HEK293T (cell line): ENCODE results near the gene SLC6A1.

Experiments used
- CTCF ChIA-PET: fragments of 350-600 bp; formaldehyde crosslinking; extraction: SDS; loops from one replicate; lab custom pipeline; 2021; ENCODE audit warnings: antibody characterized with exemption, inconsistent platforms; lab: Yijun Ruan, JAX
- POLR2A ChIA-PET: fragments of 350-600 bp; formaldehyde crosslinking; extraction: SDS; loops from one replicate; lab custom pipeline; 2020; ENCODE audit warnings: antibody characterized with exemption, inconsistent platforms; lab: Yijun Ruan, JAX
- DNase-seq: peaks from one replicate; pipeline ENCODE4 v3.0.0; 2012; ENCODE audit warnings: mixed read lengths; ENCODE audit errors: extremely low spot score
- ARNT ChIP-seq: fragments of 450-650 bp; IDR thresholded peaks from 2 replicates; pipeline ENCODE4 v1.6.1; 2017; ENCODE audit warnings: mild to moderate bottlenecking
- BHLHE40 ChIP-seq: fragments of 450-650 bp; IDR thresholded peaks from 2 replicates; pipeline ENCODE4 v1.6.1; 2016; ENCODE audit warnings: mild to moderate bottlenecking, moderate library complexity, borderline replicate concordance
- CTBP1 ChIP-seq: fragments of 450-650 bp; IDR thresholded peaks from 2 replicates; pipeline ENCODE4 v1.6.1; 2016; ENCODE audit warnings: borderline replicate concordance
- ELF4 ChIP-seq: fragments of 450-650 bp; IDR thresholded peaks from 2 replicates; pipeline ENCODE4 v1.6.1; 2017; ENCODE audit warnings: antibody characterized with exemption
- FOXA1 ChIP-seq: fragments of 450-650 bp; IDR thresholded peaks from 2 replicates; pipeline ENCODE4 v1.6.1; 2016; ENCODE audit warnings: mild to moderate bottlenecking
- FOXK2 ChIP-seq: fragments of 450-650 bp; IDR thresholded peaks from 2 replicates; pipeline ENCODE4 v1.6.1; 2016; ENCODE audit warnings: mild to moderate bottlenecking
- FOXM1 ChIP-seq: fragments of 450-650 bp; IDR thresholded peaks from 2 replicates; pipeline ENCODE4 v1.6.1; 2017; ENCODE audit warnings: mild to moderate bottlenecking, borderline replicate concordance
- HDGF ChIP-seq: fragments of 450-650 bp; IDR thresholded peaks from 2 replicates; pipeline ENCODE4 v1.6.1; 2017; ENCODE audit warnings: antibody characterized with exemption, borderline replicate concordance
- L3MBTL2 ChIP-seq: fragments of 450-650 bp; conservative IDR thresholded peaks from 2 replicates; pipeline ENCODE4 v1.6.1; 2016; ENCODE audit warnings: mild to moderate bottlenecking
- LEF1 ChIP-seq: fragments of 450-650 bp; IDR thresholded peaks from 2 replicates; pipeline ENCODE4 v1.6.1; 2017; ENCODE audit warnings: mild to moderate bottlenecking, borderline replicate concordance
- NFRKB ChIP-seq: fragments of 450-650 bp; IDR thresholded peaks from 2 replicates; pipeline ENCODE4 v1.6.1; 2016; ENCODE audit warnings: mild to moderate bottlenecking, moderate library complexity
- PKNOX1 ChIP-seq: fragments of 450-650 bp; IDR thresholded peaks from 2 replicates; pipeline ENCODE4 v1.6.1; 2016
- SP1 ChIP-seq: fragments of 450-650 bp; IDR thresholded peaks from 2 replicates; pipeline ENCODE4 v1.6.1; 2017
- SUZ12 ChIP-seq: fragments of 450-650 bp; IDR thresholded peaks from 2 replicates; pipeline ENCODE4 v1.6.1; 2016; ENCODE audit warnings: mild to moderate bottlenecking
- TARDBP ChIP-seq: fragments of 450-650 bp; IDR thresholded peaks from 2 replicates; pipeline ENCODE4 v1.6.1; 2016
- ZNF384 ChIP-seq: fragments of 450-650 bp; IDR thresholded peaks from 2 replicates; pipeline ENCODE4 v1.6.1; 2016

Gene SLC6A1

GRCh38 chr3:10992017-10992942 is at the start of gene SLC6A1:
TSS of gene SLC6A1 (plus strand) at chr3:10992748. CDS start at chr3:11017212, 24,464 bp downstream.
- peak; percentile 60 for DNase-seq
- no peak for TF ChIP-seq SP1
- no peak for TF ChIP-seq FOXK2
- TF ChIP-seq FOXM1, result no peak
- TF ChIP-seq FOXA1, result no peak
- TF ChIP-seq NFRKB, result no peak
- TF ChIP-seq ARNT, result no peak
- TF ChIP-seq PKNOX1, result no peak
- no peak for TF ChIP-seq ZNF384
- no peak for TF ChIP-seq BHLHE40
- no peak for TF ChIP-seq TARDBP
- no peak for TF ChIP-seq LEF1
- ChIA-PET POLR2A (interaction anchor here (1.2 kb wide), 1 partner anchor 26 kb away, joined by 3 read pairs; no protein-coding TSS in a partner anchor), CTCF (interaction anchor here (1.0 kb wide), 1 partner anchor 8 kb away, joined by 3 read pairs; no protein-coding TSS in a partner anchor)

GRCh38 chr3:10944866-10945265 is 47.7 kb upstream of the SLC6A1 start:
- DNase-seq, result no peak
- ChIA-PET CTCF (interaction anchor here (1.5 to 1.7 kb wide), 2 partner anchors 13 to 115 kb away, joined by 5 to 22 read pairs; no protein-coding TSS in a partner anchor), POLR2A (no interaction called here)
- no peak for TF ChIP-seq BHLHE40
- TF ChIP-seq LEF1, result no peak
- no peak for TF ChIP-seq FOXM1
- TF ChIP-seq SP1, result no peak
- no peak for TF ChIP-seq ELF4
- TF ChIP-seq HDGF, result no peak
- no peak for TF ChIP-seq FOXK2
- TF ChIP-seq L3MBTL2, result no peak
- TF ChIP-seq ZNF384, result no peak
- no peak for TF ChIP-seq NFRKB
- no peak for TF ChIP-seq FOXA1
- no peak for TF ChIP-seq TARDBP
- TF ChIP-seq CTBP1, result no peak
- no peak for TF ChIP-seq SUZ12
- no peak for TF ChIP-seq PKNOX1
- no peak for TF ChIP-seq ARNT

- CTCF ChIA-PET, result interaction anchor here (0.8 to 1.7 kb wide), 5 partner anchors 9 to 190 kb away, joined by 3 to 22 read pairs (median 5); no protein-coding TSS in a partner anchor
- POLR2A ChIA-PET, result interaction anchor here (1.1 kb wide), 1 partner anchor 114 kb away, joined by 4 read pairs; no protein-coding TSS in a partner anchor
- peak; percentile 83 for DNase-seq
- TF ChIP-seq PKNOX1, result no peak
- TF ChIP-seq FOXA1, result no peak
- no peak for TF ChIP-seq FOXM1
- TF ChIP-seq ELF4, result no peak
- TF ChIP-seq TARDBP, result no peak
- TF ChIP-seq ZNF384, result no peak
- no peak for TF ChIP-seq LEF1
- no peak for TF ChIP-seq NFRKB
- TF ChIP-seq SP1, result no peak
Observed at GRCh38 chr3:10945683-10946287, 46.8 kb upstream of the SLC6A1 start.

GRCh38 chr3:10946526-10946925 is 46.0 kb upstream of the SLC6A1 start:
- TF ChIP-seq FOXK2 (no peak), NFRKB (no peak), HDGF (no peak), PKNOX1 (no peak), BHLHE40 (no peak), TARDBP (no peak), ELF4 (no peak), ARNT (no peak), SUZ12 (no peak), FOXM1 (no peak), CTBP1 (no peak), ZNF384 (no peak), LEF1 (no peak), L3MBTL2 (no peak), FOXA1 (no peak), SP1 (no peak)
- DNase-seq, result no peak
- ChIA-PET CTCF (interaction anchor here (1.3 to 1.7 kb wide), 3 partner anchors 12 to 114 kb away, joined by 4 to 22 read pairs (median 5); no protein-coding TSS in a partner anchor), POLR2A (interaction anchor here (1.1 kb wide), 1 partner anchor 113 kb away, joined by 4 read pairs; no protein-coding TSS in a partner anchor)

- ChIA-PET POLR2A (no interaction called here), CTCF (interaction anchor here (1.6 kb wide), 1 partner anchor 112 kb away, joined by 4 read pairs; no protein-coding TSS in a partner anchor)
- no peak for DNase-seq
- no peak for TF ChIP-seq NFRKB
- no peak for TF ChIP-seq BHLHE40
- TF ChIP-seq ELF4, result no peak
- no peak for TF ChIP-seq SP1
- no peak for TF ChIP-seq PKNOX1
- no peak for TF ChIP-seq L3MBTL2
- TF ChIP-seq FOXM1, result no peak
- TF ChIP-seq ARNT, result no peak
- no peak for TF ChIP-seq LEF1
- no peak for TF ChIP-seq CTBP1
- no peak for TF ChIP-seq FOXK2
- TF ChIP-seq SUZ12, result no peak
- no peak for TF ChIP-seq HDGF
- no peak for TF ChIP-seq ZNF384
Observed at GRCh38 chr3:10948326-10948725, 44.2 kb upstream of the SLC6A1 start.
